Limb (tissue), 2 donors: ENCODE measurements around the gene RNASE11.
A peak's percentile ranks its signal among the peaks of the same experiment; 100 is the strongest.
"Not testable (repeated sequence)": the region's sequence is repeated elsewhere in the genome, so short reads cannot be mapped to it uniquely, and the experiment has no call there.

Source experiments
- DNase-seq, 2 donors: peaks; one replicate each; pipeline ENCODE4 v3.0.0-alpha.2; 2016; ENCODE audit errors: extremely low spot score in 2 of 2

The RNASE11 gene

DNA sequence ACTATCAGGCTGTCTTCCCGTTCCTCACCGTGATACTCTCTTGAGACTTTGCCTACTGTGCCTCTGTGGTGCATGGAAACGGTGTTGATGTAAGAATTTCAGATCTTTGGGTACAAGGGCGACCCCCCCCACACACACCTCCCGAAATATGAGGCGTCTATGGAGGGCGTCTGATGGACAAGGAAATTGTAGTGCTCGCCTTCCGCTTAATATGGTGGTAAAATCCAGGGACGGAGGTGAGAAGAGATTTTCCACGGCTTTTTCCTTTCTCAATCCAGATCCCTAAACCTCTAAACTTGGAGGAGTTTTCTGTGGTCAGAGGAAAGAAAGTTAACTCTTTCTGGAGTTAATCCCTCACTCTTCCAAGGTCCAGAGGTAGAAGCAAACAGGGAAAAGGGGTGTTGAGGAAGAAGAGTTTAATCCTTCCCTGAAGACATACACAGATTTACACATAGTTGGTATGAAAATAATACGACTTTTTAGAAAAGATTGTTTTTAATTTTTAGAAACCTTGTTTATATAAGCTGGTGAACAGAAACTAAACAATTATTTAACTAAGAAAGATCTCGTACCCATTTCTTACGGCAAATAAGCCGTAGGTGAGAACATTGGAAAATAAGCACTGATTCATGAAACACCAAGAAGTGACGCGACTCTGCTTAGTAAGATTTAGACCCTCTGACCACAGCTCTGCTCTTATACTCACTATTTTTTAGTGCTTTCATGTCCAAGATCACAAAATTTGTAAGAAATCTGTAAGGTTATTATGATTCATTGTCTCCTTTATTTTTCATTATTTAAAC is 26.4 kb upstream of the RNASE11 start:
- peak in 1 of 2 donors; percentile 68 for DNase-seq

DNA sequence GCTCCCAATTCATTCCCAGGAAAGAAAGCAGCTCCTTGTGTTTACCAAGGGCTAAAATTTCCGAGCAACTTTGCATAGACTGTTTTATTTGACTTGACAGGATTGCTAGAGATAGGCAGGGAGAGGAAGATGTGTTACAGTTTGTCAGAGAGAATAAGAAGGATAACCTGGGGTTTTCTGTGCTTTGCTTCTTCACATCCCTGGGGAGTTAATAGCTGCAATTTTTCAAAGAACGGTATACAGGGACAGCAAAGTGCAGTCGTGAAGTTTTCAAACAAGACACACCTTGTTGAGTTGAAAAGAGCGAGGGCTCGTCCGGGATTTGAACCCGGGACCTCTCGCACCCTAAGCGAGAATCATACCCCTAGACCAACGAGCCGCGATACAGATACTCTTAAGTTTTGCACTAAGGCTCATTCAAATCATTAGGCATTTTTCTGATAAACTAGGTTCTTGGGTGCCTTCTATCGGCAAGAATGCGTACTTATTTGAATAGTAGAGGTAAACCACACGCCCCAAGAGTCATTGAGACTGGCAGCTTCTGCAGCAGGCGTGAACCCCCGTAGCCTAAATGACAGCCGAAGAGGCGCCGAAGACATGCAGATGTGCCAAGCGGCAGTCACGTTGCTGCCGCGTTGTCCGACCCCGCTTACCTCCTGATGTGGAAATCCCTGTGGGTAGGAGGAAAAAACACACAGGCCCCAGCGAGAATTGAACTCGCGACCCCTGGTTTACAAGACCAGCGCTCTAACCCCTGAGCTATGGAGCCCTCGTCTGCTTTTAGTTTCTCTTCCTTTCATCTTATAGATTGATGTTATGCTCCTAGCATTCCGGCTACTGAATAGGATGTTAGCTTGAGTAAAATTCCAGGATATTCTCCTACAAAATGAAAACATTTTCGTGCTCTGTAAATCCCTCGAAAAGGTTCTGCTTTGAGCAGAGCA is 25.6 kb upstream of the RNASE11 start:
- peak; percentile 90 to 93 for DNase-seq

DNA sequence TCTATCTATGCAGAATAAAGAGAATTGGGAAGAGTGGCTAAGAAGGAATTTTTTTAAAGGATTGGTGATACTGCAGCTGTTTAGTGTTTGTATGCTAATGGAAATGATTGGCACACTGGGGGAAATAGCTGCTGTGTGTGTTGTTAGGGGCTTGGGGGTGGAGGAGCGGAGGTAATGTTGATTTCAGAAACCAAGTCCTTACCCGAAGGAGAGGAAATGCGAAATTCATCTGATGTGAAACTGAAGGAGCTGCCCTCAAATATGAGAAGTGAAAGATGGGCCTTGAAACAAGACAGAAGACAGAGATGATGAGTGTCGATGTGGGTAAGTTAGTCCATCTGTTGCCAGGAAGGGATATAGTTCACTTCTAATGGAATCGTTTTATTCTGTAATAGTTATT is 24.6 kb upstream of the RNASE11 start:
- DNase-seq: no peak

DNA sequence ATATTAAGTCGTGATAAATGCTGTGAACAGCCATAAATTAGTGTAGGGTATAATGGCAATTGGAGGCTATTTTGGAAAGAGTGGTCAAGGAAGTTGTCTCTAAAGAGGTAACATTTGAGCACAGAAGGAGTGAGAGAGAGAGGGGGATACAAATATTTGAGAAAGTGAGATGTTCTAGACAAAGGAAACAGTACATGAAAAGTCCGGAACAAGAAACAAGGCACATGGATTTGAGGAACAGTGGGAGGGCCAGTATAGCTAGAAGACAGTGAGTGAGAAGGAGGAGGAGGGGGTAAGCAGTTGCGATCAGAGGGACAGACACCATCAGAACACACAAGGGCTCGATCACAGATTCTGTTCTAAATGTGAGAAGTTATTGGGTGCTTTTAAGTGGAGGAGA is 23.5 kb upstream of the RNASE11 start:
- DNase-seq: no peak

GRCh38 chr14:20610002-20610765 is 22.4 kb upstream of the RNASE11 start:
- DNase-seq: peak in 1 of 2 donors; percentile 87

DNA sequence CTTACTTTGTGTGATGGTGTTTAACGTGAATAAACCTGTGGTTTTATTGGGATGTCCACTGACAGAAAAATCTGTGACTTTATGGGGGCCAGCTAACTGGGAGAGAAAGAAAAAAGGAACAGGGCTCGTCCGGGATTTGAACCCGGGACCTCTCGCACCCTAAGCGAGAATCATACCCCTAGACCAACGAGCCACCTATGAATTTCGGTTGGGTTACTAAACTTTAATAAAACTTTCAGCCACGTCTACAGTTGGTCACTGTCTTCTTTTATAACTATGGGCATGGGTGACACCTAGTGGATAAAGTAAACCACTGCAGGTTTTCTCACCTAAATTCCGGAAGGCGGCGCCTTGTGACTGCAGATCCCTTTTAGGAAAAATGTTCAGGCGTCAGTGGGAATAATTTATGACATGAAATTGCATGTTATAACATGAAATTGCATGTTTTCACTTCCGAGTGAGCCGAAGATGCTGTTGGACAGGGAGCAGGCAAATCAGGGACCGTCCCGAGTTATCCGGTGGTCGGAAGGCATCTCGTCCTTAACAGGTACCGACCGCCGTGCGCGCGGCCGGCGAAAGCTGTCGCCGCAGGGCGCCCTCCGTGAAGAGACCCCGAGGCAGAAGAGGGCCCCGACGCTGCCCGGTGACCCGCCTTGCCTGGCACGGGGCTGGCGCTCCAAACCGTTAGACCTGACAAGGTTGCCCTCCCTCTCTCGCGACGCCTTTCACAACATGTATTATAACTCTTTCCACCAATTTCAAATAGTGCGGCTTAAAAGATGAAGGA is 21.6 kb upstream of the RNASE11 start:
- DNase-seq: peak; percentile 76 to 94

DNA sequence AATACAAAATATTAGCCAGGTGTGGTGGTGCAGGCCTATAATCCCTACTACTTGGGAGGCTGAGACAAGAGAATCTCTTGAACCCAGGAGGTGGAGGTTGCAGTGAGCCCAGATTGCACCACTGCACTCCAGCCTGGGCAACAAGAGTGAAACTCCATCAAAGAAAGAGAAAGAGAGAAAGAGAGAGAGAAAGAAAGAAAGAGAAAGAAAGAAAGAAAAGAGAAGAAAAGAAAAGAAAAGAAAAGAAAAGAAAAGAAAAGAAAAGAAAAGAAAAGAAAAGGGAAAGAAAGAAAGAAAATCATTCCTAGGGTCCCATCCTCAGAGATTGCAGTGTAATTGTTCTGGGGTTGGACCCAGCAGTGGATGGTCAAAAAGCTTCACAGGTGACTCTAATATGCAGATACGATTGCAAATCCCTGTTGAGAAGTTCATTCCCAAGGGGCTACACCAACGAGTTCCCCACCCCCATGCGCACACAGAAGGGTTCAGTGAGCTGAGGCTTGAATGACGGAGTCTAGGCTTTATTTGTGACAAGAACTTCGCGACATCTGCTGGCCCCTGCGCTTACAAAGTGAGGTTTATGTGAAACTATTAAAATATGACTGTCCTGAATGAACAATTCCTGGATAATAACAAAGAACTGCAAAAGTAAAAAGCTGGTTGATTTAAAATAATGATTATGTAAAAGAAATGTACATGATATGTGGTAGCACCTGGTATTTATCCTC is 20.7 kb upstream of the RNASE11 start:
- no peak for DNase-seq

GRCh38 chr14:20607617-20608016 is 19.8 kb upstream of the RNASE11 start:
- DNase-seq: no peak

DNA sequence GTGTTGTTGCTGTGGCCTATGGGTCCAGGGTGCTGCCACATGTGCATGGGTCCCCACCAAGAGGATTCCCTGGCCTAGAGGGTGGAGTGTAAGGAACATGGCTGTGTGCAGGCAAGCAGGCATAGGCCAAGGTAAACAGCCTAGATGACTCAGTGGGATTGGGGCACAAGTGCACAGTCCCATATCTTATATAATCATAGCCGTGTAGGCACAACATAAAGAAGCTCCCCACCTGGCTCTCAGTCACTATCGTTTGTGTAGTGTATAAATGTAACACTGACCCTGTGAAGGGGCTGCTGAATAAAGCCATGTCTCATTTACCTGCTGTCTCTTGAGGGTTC is 19.1 kb upstream of the RNASE11 start:
- DNase-seq: no peak

GRCh38 chr14:20606190-20606901 is 18.5 kb upstream of the RNASE11 start:
- DNase-seq: no peak

GRCh38 chr14:20603813-20604690 is 16.3 kb upstream of the RNASE11 start:
- DNase-seq: no peak

DNA sequence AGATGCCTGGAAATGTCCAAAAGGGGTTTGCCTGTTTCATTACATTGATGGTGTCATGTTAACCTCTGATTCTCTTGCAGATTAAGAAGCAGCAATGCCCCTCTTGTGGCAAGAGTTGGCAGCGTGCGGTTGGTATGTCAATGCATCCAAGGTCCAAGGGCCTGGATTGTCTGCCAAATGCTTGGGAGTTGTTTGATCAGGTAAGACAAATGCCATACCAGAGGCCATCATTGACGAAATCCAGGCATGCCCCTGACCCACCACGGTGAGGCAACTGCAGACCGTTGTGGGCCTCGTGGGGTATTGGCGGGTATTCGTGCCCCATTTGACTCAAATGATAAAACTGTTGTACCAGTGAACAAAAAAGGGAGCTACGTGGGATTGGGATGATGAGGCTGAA is 14.8 kb upstream of the RNASE11 start:
- DNase-seq: no peak

DNA sequence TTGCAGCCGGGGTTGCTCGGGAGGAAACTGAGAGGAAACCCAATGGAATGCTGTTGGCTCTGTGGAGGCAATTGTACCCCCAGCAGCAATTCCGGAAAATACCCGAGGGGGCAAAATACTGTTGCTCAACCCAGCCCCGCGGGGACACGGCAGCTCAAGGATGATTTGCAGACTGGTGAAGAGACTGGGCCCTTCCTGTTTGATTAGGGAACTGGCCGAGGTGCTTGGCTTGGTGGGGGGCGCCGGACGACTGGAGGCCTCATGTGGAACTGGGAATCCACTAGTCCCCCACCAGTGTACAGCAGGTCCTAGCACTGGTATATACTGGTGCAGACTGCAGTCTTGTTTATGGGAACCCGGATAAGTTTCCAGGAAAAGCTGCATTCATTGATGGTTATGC is 13.7 kb upstream of the RNASE11 start:
- DNase-seq: no peak

GRCh38 chr14:20597108-20597507 is 9.3 kb upstream of the RNASE11 start:
- no peak for DNase-seq

GRCh38 chr14:20595726-20596125 is 7.9 kb upstream of the RNASE11 start:
- not testable (repeated sequence) for DNase-seq

- DNase-seq: no peak
Measured at GRCh38 chr14:20592574-20592973, 4.8 kb upstream of the RNASE11 start.

GRCh38 chr14:20591235-20591634 is 3.4 kb upstream of the RNASE11 start, which contains the start of gene RNASE12:
Gene RNASE12, minus strand, starts transcription at chr14:20591376. Its CDS starts 653 bp downstream, at chr14:20590723.
- DNase-seq: no peak

DNA sequence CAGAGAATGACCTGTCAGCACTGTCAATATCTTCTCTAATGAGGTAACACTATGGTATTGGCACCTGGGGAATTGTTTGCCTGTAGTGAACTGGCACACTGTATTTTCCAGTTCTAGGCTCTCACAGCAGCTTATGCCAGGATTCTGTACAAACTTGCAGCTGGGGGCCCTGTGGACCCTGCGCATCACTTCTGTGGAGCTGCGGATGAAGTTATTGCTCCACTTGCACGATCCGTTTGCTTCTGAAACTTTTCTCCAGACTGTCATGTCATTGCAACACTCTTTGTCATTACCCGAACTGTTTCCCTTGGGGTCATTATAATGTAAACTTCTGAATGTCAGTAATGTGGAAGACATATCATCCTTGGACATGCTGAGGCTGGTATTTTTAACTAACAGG is 3.9 kb downstream of the RNASE11 start:
- no peak for DNase-seq

- no peak for DNase-seq
Measured at GRCh38 chr14:20583142-20583541, 4.7 kb downstream of the RNASE11 start.
